DOHH2 (cell line): ENCODE results near the gene CXorf66.

Experiments
- H3F3A ChIP-seq: fragments of 200-600 bp; sonication (generic), shearing (Covaris generic); 2 replicates; pipeline ENCODE4 v1.6.0; 2016; ENCODE audit warnings: antibody characterized with exemption, mild to moderate bottlenecking; ENCODE audit not compliant: control insufficient read depth, insufficient read depth
- H3K27ac ChIP-seq: fragments of 200-600 bp; sonication (generic); 2 replicates; pipeline ENCODE4 v1.5.1; 2014; ENCODE audit warnings: low read depth, mild to moderate bottlenecking, low read length, moderate library complexity
- H3K27me3 ChIP-seq: fragments of 200-600 bp; sonication (generic); 2 replicates; pipeline ENCODE4 v1.6.1; 2014; ENCODE audit warnings: mild to moderate bottlenecking, low read length, mixed read lengths; ENCODE audit not compliant: control insufficient read depth
- H3K36me3 ChIP-seq: fragments of 200-600 bp; sonication (generic); 2 replicates; pipeline ENCODE4 v1.6.1; 2014; ENCODE audit warnings: mild to moderate bottlenecking, low read length, moderate library complexity, mixed read lengths; ENCODE audit not compliant: control insufficient read depth
- H3K4me1 ChIP-seq: fragments of 200-600 bp; sonication (generic); 2 replicates; pipeline ENCODE4 v1.6.1; 2014; ENCODE audit warnings: mild to moderate bottlenecking, low read length, mixed read lengths; ENCODE audit not compliant: control insufficient read depth
- H3K4me2 ChIP-seq: fragments of 200-600 bp; sonication (generic); 2 replicates; pipeline ENCODE4 v1.6.0; 2014; ENCODE audit warnings: mild to moderate bottlenecking, low read length, moderate library complexity
- H3K4me3 ChIP-seq: fragments of 200-600 bp; sonication (generic); 2 replicates; pipeline ENCODE4 v1.5.1; 2014; ENCODE audit warnings: mild to moderate bottlenecking, low read length, mixed read lengths
- H3K79me2 ChIP-seq: fragments of 200-600 bp; sonication (generic); 2 replicates; pipeline ENCODE4 v1.6.1; 2014; ENCODE audit warnings: mild to moderate bottlenecking, low read length, mixed read lengths; ENCODE audit not compliant: control insufficient read depth
- H3K9me2 ChIP-seq: fragments of 200-600 bp; sonication (generic); replicated peaks from 2 replicates; pipeline ENCODE4 v1.6.1; 2014; ENCODE audit warnings: mild to moderate bottlenecking, low read length, mixed read lengths; ENCODE audit not compliant: control insufficient read depth
- H3K9me3 ChIP-seq: fragments of 200-600 bp; sonication (generic); 2 replicates; pipeline ENCODE4 v1.6.1; 2014; ENCODE audit warnings: antibody characterized with exemption, low read length, mixed read lengths; ENCODE audit not compliant: control insufficient read depth, insufficient read depth
- H4K20me1 ChIP-seq: fragments of 200-600 bp; sonication (generic); 2 replicates; pipeline ENCODE4 v1.6.0; 2014; ENCODE audit warnings: low read depth, mild to moderate bottlenecking, antibody characterized with exemption, low read length, moderate library complexity; ENCODE audit not compliant: control insufficient read depth, insufficient read depth
- EZH2phosphoT487 ChIP-seq: fragments of 200-600 bp; sonication (generic); IDR thresholded peaks from 2 replicates; pipeline ENCODE4 v1.6.1; 2017; ENCODE audit warnings: borderline replicate concordance, mild to moderate bottlenecking, antibody characterized with exemption, low read length, moderate library complexity, mixed read lengths
- TF ChIP-seq, protein P1 (sequence below): fragments of 200-600 bp; sonication (generic); IDR thresholded peaks from one replicate; pipeline ENCODE4 v1.5.1; 2014; ENCODE audit warnings: antibody characterized with exemption, mild to moderate bottlenecking, low read depth, low read length; ENCODE audit not compliant: poor library complexity, severe bottlenecking

Gene CXorf66

DNA sequence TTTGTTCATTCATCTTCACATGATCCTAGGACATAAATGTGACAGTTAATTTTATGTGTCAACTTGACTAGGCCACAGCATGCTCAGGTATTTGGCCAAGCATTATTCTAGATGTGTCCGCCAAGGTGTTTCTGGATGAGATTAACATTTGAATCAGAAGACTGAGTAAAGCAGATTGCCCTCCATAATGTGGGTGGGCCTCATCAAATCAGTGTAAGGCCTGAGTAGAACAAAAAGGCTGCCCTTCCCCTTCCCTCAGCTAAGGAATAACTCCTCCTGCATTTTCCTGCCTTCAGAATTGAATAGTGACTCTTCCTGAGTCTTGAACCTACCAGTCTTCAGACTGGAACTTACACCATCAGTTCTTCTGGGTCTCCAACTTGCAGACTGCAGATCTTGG is 50.9 kb downstream of the CXorf66 start:
- H3K4me3 ChIP-seq = no peak overlapping the region
- H3K79me2 ChIP-seq = peaks cover 17% of the 10 kb centered on the region
- no peaks in the 10 kb centered on the region for H3K9me2 ChIP-seq
- no peaks in the 10 kb centered on the region for H4K20me1 ChIP-seq
- no peaks in the 10 kb centered on the region for H3K9me3 ChIP-seq
- H3F3A ChIP-seq = no peaks in the 10 kb centered on the region
- H3K27me3 ChIP-seq = no peaks in the 10 kb centered on the region
- H3K4me1 ChIP-seq = peaks cover 14% of the 10 kb centered on the region
- TF ChIP-seq, protein P1, sequence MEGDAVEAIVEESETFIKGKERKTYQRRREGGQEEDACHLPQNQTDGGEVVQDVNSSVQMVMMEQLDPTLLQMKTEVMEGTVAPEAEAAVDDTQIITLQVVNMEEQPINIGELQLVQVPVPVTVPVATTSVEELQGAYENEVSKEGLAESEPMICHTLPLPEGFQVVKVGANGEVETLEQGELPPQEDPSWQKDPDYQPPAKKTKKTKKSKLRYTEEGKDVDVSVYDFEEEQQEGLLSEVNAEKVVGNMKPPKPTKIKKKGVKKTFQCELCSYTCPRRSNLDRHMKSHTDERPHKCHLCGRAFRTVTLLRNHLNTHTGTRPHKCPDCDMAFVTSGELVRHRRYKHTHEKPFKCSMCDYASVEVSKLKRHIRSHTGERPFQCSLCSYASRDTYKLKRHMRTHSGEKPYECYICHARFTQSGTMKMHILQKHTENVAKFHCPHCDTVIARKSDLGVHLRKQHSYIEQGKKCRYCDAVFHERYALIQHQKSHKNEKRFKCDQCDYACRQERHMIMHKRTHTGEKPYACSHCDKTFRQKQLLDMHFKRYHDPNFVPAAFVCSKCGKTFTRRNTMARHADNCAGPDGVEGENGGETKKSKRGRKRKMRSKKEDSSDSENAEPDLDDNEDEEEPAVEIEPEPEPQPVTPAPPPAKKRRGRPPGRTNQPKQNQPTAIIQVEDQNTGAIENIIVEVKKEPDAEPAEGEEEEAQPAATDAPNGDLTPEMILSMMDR = no peak
- TF ChIP-seq EZH2phosphoT487 = no peak
- no peak overlapping the region for H3K27ac ChIP-seq
- no peak overlapping the region for H3K4me2 ChIP-seq
- no peaks in the 10 kb centered on the region for H3K36me3 ChIP-seq

DNA sequence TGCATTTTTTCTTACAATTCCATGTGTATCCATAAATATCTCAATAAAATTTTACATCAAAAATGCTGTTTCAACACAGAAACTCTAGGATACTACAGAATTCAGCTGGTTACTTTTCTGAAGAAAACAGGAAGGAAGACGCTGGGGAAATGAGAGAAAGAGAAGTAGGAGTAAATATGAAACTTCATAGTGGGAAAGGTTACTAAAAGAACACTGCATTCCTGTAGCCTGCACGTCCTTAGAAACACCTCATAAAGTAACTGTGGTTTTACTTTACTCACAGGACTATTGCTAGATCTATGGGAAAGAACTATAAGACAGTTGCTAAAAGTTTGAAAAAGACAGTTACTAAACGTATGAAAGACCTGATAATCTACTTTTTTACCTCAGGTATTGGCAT is 55.6 kb downstream of the CXorf66 start:
- Histone ChIP-seq H3K4me2 (no peak overlapping the region), H4K20me1 (no peaks in the 10 kb centered on the region; the same call in 1 of the 2 replicates), H3K4me1 (peaks cover 8% of the 10 kb centered on the region), H3K79me2 (peaks cover 8% of the 10 kb centered on the region), H3K27me3 (no peaks in the 10 kb centered on the region), H3K9me2 (no peaks in the 10 kb centered on the region), H3F3A (no peaks in the 10 kb centered on the region), H3K4me3 (no peak overlapping the region), H3K27ac (no peak overlapping the region), H3K36me3 (no peaks in the 10 kb centered on the region), H3K9me3 (no peaks in the 10 kb centered on the region)
- TF ChIP-seq, protein P1 = no peak
- no peak for TF ChIP-seq EZH2phosphoT487

- Histone ChIP-seq H4K20me1 (no peaks in the 10 kb centered on the region; the same call in 1 of the 2 replicates), H3K79me2 (peaks cover 8% of the 10 kb centered on the region), H3K27ac (no peak overlapping the region), H3K4me3 (no peak overlapping the region), H3K4me2 (no peak overlapping the region), H3K4me1 (peaks cover 8% of the 10 kb centered on the region), H3K9me3 (no peaks in the 10 kb centered on the region), H3K27me3 (no peaks in the 10 kb centered on the region), H3F3A (no peaks in the 10 kb centered on the region), H3K36me3 (no peaks in the 10 kb centered on the region), H3K9me2 (no peaks in the 10 kb centered on the region)
- TF ChIP-seq, protein P1 = no peak
- no peak for TF ChIP-seq EZH2phosphoT487
These were observed 58.2 kb downstream of the CXorf66 start for GRCh38 chrX:139907078-139907477.
